HepG2 (cell line): Measurements from ENCODE around the gene DAPK1. TPM values are rescaled to one million over a fixed set of nuclear protein-coding genes. Genes with fewer than 3 reads are reported as not detected.

Experiments
- ATAC-seq: fragments of 200-7000 bp; cut with Tn5 transposase; 3 replicates; pipeline ENCODE4 v1.9.1; 2020; ENCODE audit warnings: mild to moderate bottlenecking, moderate library complexity
- BruUV-seq: library from RNA; stranded (reverse); fragments of 400-500 nt; replicated peaks from 2 replicates; lab custom pipeline; 2021; lab: Mats Ljungman, UMichigan
- CTCF ChIA-PET: fragments of 300-600 bp; formaldehyde crosslinking; extraction: SDS; loops from one replicate; lab custom pipeline; 2021; ENCODE audit warnings: low total read pairs, inconsistent platforms, low intra/inter-chr PET ratio; lab: Yijun Ruan, JAX
- POLR2A ChIA-PET: fragments of 350-600 bp; sonication (Branson Sonifier 250); formaldehyde crosslinking; loops from one replicate; lab custom pipeline; 2020; ENCODE audit warnings: antibody characterized with exemption, inconsistent platforms; lab: Yijun Ruan, JAX
- DNase-seq: peaks from one replicate; pipeline ENCODE4 v3.0.0-alpha.2; 2015; ENCODE audit warnings: low spot score
- FAIRE-seq: peaks from 3 replicates; lab custom pipeline; 2011; peaks lifted over from hg19 to GRCh38; lab: Jason Lieb, UNC
- H2AFZ ChIP-seq: one replicate; pipeline ENCODE4 v1.6.1; 2011; ENCODE audit warnings: low read length, inconsistent platforms
- H3K27ac ChIP-seq: fragments of 300-600 bp; 3 replicates; pipeline ENCODE4 v1.8.0; 2011; ENCODE audit warnings: mixed run types, mild to moderate bottlenecking, mixed read lengths, low read length, inconsistent platforms; ENCODE audit not compliant: insufficient read depth; ENCODE audit errors: extremely low read length
- H3K27me3 ChIP-seq, 2 experiments: fragments of 200-600 bp in 1 of 2; 2 replicates in 1 of 2; 3 replicates in 1 of 2; pipeline versions ENCODE4 v1.6.0 to v1.8.0; 2011; ENCODE audit warnings: low read length in 2 of 2, mild to moderate bottlenecking in 2 of 2, moderate library complexity in 2 of 2, inconsistent platforms in 1 of 2; ENCODE audit not compliant: insufficient read depth in 2 of 2, control insufficient read depth in 1 of 2
- H3K36me3 ChIP-seq, 2 experiments: fragments of 200-600 bp in 1 of 2; replicated peaks in 1 of 2; 2 replicates in 1 of 2; 3 replicates in 1 of 2; pipeline versions ENCODE4 v1.5.1 to v1.8.0; 2011; ENCODE audit warnings: low read length in 2 of 2, inconsistent platforms in 1 of 2; ENCODE audit not compliant: insufficient read depth in 2 of 2, control insufficient read depth in 1 of 2
- H3K4me1 ChIP-seq: 2 replicates; pipeline ENCODE4 v1.5.1; 2012; ENCODE audit warnings: low read length, inconsistent platforms; ENCODE audit not compliant: insufficient read depth
- H3K4me2 ChIP-seq: 2 replicates; pipeline ENCODE4 v1.6.0; 2011; ENCODE audit warnings: low read depth, low read length, inconsistent platforms
- H3K4me3 ChIP-seq, 3 experiments: fragments of 200-600 bp in 1 of 3; sonication (generic), shearing (Covaris generic) in 1 of 3; replicated peaks in 1 of 3; 2 replicates each; pipeline ENCODE4 v1.5.1; 2011 to 2016; ENCODE audit warnings: low read length in 3 of 3, inconsistent platforms in 2 of 3, low read depth in 2 of 3, mild to moderate bottlenecking in 2 of 3, control low read depth in 1 of 3, mixed read lengths in 1 of 3; ENCODE audit not compliant: insufficient read depth in 1 of 3
- H3K79me2 ChIP-seq: one replicate; pipeline ENCODE4 v1.6.1; 2011; ENCODE audit warnings: low read length, inconsistent platforms; ENCODE audit not compliant: insufficient read depth
- H3K9ac ChIP-seq: 2 replicates; pipeline ENCODE4 v1.6.0; 2011; ENCODE audit warnings: mild to moderate bottlenecking, low read depth, low read length, inconsistent platforms; ENCODE audit not compliant: insufficient read depth
- H3K9me3 ChIP-seq: 2 replicates; pipeline ENCODE4 v1.5.1; 2012; ENCODE audit warnings: mild to moderate bottlenecking, low read length
- H4K20me1 ChIP-seq: 2 replicates; pipeline ENCODE4 v1.6.0; 2011; ENCODE audit warnings: inconsistent platforms, mild to moderate bottlenecking, low read length, moderate library complexity; ENCODE audit not compliant: insufficient read depth
- CENPX ChIP-seq: sonication (generic); formaldehyde crosslinking; IDR thresholded peaks from 2 replicates; pipeline ENCODE4 v1.9.0; 2021; ENCODE audit warnings: mild to moderate bottlenecking, missing genetic modification reagents, moderate library complexity
- NR2F6 ChIP-seq, 2 experiments: IDR thresholded peaks; 2 replicates each; pipeline ENCODE4 v1.6.1; 2016; ENCODE audit warnings: antibody characterized with exemption in 1 of 2, mild to moderate bottlenecking in 1 of 2
- SP140L ChIP-seq: sonication (generic); formaldehyde crosslinking; IDR thresholded peaks from 2 replicates; pipeline ENCODE4 v1.4.0; 2020; ENCODE audit warnings: missing genetic modification reagents, borderline replicate concordance
- TCF12 ChIP-seq, 2 experiments: fragments of 450-650 bp in 1 of 2; sonication (generic) in 1 of 2; formaldehyde crosslinking in 1 of 2; IDR thresholded peaks; 2 replicates each; pipeline versions ENCODE4 v1.6.1 to v1.8.0; 2017 to 2022; ENCODE audit warnings: antibody characterized with exemption in 1 of 2, mild to moderate bottlenecking in 1 of 2, missing genetic modification reagents in 1 of 2, moderate library complexity in 1 of 2
- ZNF775 ChIP-seq: sonication (generic); formaldehyde crosslinking; IDR thresholded peaks from 2 replicates; pipeline ENCODE4 v1.4.0; 2020; ENCODE audit warnings: missing genetic modification reagents, mild to moderate bottlenecking, moderate library complexity, borderline replicate concordance
- WGBS: methylation state at CpG from one replicate; pipeline ENCODE4 v1.1.6; 2017; ENCODE audit warnings: low lambda C conversion rate; 5-methylcytosine and 5-hydroxymethylcytosine counted together
- in situ Hi-C: cut with HindIII; loops from 2 replicates; pipeline ENCODE4 v1.10.0; 2017; ENCODE audit warnings: low pct_unique_long_range_greater_than_20kb; ENCODE audit not compliant: extremely low pct_ligation_motif_present
- intact Hi-C: fragments of 100-400 bp; cut with micrococcal nuclease; formaldehyde crosslinking; loops from one replicate; pipeline ENCODE4 v1.10.0; 2022; ENCODE audit not compliant: unreplicated experiment
- polyA plus RNA-seq, 8 experiments: library from polyadenylated mRNA; depleted of rRNA in 3 of 8; stranded (reverse) in 7 of 8; unstranded in 1 of 8; fragments of >200 nt; fragmentation: Illumina TruSeq in 4 of 8; extraction: Trizol in 4 of 8; gene quantifications; 2 replicates each; pipeline versions ENCODE4 v1.2.1 to v1.2.3, GENCODE V29; 2011 to 2016; ENCODE audit warnings: low read depth in 4 of 8, missing spikeins in 1 of 8, mixed read lengths in 1 of 8; ENCODE audit not compliant: insufficient read depth in 1 of 8
- total RNA-seq, 5 experiments: library from RNA; depleted of rRNA; stranded (reverse); fragments of >200 nt; fragmentation: Illumina TruSeq; extraction: Trizol; gene quantifications; 2 replicates each; pipeline ENCODE4 v1.2.3, GENCODE V29; 2016; ENCODE audit warnings: low read depth in 1 of 5
- TF ChIP-seq, protein P1 (sequence below): sonication (generic); formaldehyde crosslinking; IDR thresholded peaks from 2 replicates; pipeline ENCODE4 v1.9.0; 2021; ENCODE audit warnings: mild to moderate bottlenecking, missing genetic modification reagents
- TF ChIP-seq, protein P2 (sequence below): sonication (generic); formaldehyde crosslinking; IDR thresholded peaks from 2 replicates; pipeline ENCODE4 v1.5.1; 2020; ENCODE audit warnings: missing genetic modification reagents, mild to moderate bottlenecking, borderline replicate concordance

Gene DAPK1
- total and polyA plus RNA-seq, 2 of the 13 experiments (the other 11 are each of a cell fraction or from before 2014, with no cell fraction given) = 35.7 to 35.9 TPM

DNA sequence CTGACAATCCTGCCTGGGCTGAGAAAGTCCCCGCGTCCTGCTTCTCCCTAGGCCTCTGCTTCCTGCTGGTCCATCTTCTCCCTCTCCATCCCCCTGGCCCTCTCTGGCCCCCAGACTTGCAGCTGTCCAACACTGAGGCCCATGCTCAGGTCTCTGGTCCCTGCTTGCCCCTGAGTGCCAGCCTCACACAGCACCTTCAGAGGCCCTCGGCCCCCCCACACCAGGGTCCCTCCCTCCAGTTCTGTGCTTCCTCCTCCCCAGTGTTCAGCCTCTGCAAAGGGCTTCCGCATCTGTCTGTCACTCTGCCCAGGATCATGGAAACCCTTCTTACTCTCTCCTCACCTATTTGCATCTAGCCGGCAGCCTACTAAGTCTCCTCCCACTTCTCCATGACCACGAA lies 165.9 kb downstream of the DAPK1 start:
- no TSS peak for BruUV-seq
- POLR2A ChIA-PET = no interaction called here
- H3K4me3 ChIP-seq = no peak overlapping the region
- H3K4me1 ChIP-seq = no peaks in the 10 kb centered on the region
- H4K20me1 ChIP-seq = no peaks in the 10 kb centered on the region
- H3K27me3 ChIP-seq = no peaks in the 10 kb centered on the region
- peaks cover 11% of the 10 kb centered on the region; the same call in 1 of the 2 replicates for H3K9me3 ChIP-seq
- no peak for FAIRE-seq
- CTCF ChIA-PET = interaction anchor here (1.1 to 3.4 kb wide), 4 partner anchors 165 to 339 kb away, joined by 3 to 41 read pairs (median 5); no protein-coding TSS in a partner anchor
- H3K79me2 ChIP-seq = no peaks in the 10 kb centered on the region
- peaks cover 11 to 18% of the 10 kb centered on the region in 2 experiments for H3K36me3 ChIP-seq
- no peak overlapping the region for H3K9ac ChIP-seq
- H3K4me2 ChIP-seq = no peak overlapping the region
- no peak for DNase-seq
- in situ Hi-C loops = loop anchor here (5.0 to 25.0 kb wide), 3 partner anchors 169 to 1251 kb away; partner anchors contain the start of gene DAPK1
- ATAC-seq = no peak
- H2AFZ ChIP-seq = no peak overlapping the region
- no peak for TF ChIP-seq ZNF775
- TF ChIP-seq, protein P1, sequence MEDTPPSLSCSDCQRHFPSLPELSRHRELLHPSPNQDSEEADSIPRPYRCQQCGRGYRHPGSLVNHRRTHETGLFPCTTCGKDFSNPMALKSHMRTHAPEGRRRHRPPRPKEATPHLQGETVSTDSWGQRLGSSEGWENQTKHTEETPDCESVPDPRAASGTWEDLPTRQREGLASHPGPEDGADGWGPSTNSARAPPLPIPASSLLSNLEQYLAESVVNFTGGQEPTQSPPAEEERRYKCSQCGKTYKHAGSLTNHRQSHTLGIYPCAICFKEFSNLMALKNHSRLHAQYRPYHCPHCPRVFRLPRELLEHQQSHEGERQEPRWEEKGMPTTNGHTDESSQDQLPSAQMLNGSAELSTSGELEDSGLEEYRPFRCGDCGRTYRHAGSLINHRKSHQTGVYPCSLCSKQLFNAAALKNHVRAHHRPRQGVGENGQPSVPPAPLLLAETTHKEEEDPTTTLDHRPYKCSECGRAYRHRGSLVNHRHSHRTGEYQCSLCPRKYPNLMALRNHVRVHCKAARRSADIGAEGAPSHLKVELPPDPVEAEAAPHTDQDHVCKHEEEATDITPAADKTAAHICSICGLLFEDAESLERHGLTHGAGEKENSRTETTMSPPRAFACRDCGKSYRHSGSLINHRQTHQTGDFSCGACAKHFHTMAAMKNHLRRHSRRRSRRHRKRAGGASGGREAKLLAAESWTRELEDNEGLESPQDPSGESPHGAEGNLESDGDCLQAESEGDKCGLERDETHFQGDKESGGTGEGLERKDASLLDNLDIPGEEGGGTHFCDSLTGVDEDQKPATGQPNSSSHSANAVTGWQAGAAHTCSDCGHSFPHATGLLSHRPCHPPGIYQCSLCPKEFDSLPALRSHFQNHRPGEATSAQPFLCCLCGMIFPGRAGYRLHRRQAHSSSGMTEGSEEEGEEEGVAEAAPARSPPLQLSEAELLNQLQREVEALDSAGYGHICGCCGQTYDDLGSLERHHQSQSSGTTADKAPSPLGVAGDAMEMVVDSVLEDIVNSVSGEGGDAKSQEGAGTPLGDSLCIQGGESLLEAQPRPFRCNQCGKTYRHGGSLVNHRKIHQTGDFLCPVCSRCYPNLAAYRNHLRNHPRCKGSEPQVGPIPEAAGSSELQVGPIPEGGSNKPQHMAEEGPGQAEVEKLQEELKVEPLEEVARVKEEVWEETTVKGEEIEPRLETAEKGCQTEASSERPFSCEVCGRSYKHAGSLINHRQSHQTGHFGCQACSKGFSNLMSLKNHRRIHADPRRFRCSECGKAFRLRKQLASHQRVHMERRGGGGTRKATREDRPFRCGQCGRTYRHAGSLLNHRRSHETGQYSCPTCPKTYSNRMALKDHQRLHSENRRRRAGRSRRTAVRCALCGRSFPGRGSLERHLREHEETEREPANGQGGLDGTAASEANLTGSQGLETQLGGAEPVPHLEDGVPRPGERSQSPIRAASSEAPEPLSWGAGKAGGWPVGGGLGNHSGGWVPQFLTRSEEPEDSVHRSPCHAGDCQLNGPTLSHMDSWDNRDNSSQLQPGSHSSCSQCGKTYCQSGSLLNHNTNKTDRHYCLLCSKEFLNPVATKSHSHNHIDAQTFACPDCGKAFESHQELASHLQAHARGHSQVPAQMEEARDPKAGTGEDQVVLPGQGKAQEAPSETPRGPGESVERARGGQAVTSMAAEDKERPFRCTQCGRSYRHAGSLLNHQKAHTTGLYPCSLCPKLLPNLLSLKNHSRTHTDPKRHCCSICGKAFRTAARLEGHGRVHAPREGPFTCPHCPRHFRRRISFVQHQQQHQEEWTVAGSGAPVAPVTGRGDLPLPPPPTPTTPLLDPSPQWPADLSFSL (CRISPR knock-in tag) = no peak
- no peak for TF ChIP-seq TCF12 (IDR thresholded peaks at IDR 0.05)
- no peak for TF ChIP-seq TCF12 (CRISPR knock-in tag; IDR thresholded peaks at IDR 0.05)
- TF ChIP-seq NR2F6 (IDR thresholded peaks at IDR 0.05) = no peak
- TF ChIP-seq NR2F6 (CRISPR knock-in tag; IDR thresholded peaks at IDR 0.05) = no peak
- TF ChIP-seq SP140L (CRISPR knock-in tag) = no peak
- no peak for TF ChIP-seq CENPX (CRISPR knock-in tag)
- TF ChIP-seq, protein P2, sequence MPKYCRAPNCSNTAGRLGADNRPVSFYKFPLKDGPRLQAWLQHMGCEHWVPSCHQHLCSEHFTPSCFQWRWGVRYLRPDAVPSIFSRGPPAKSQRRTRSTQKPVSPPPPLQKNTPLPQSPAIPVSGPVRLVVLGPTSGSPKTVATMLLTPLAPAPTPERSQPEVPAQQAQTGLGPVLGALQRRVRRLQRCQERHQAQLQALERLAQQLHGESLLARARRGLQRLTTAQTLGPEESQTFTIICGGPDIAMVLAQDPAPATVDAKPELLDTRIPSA = no peak
- no peak overlapping the region for H3K27ac ChIP-seq
- 96% methylated on average over 6 of the region's 6 CpGs for WGBS
- intact Hi-C loops = loop anchor here (1.0 to 5.0 kb wide), 2 partner anchors 166 to 326 kb away; partner anchors contain the start of gene DAPK1
